IMR-90 (cell line): Measurements from ENCODE around the gene SGO2. TPM values are rescaled to one million over a fixed set of nuclear protein-coding genes. Genes with fewer than 3 reads are reported as not detected.

Experiments
- ATAC-seq: fragments of 200-7000 bp; cut with Tn5 transposase; 2 replicates; pipeline ENCODE4 v1.9.1; 2020; ENCODE audit warnings: low read depth, mild to moderate bottlenecking, moderate library complexity
- BruUV-seq: library from RNA; stranded (reverse); fragments of 400-500 nt; replicated peaks from 2 replicates; lab custom pipeline; 2021; lab: Mats Ljungman, UMichigan
- CTCF ChIA-PET: fragments of 300-600 bp; formaldehyde crosslinking; extraction: SDS; loops from one replicate; lab custom pipeline; 2021; ENCODE audit warnings: antibody characterized with exemption; lab: Yijun Ruan, JAX
- POLR2A ChIA-PET: fragments of 300-600 bp; sonication (Branson Sonifier 250); formaldehyde crosslinking; loops from one replicate; lab custom pipeline; 2022; ENCODE audit warnings: antibody characterized with exemption; ENCODE audit not compliant: unreplicated experiment; lab: Charles Lee
- DNase-seq: peaks from one replicate; pipeline ENCODE4 v3.0.0; 2013
- H2AFZ ChIP-seq: replicated peaks from 2 replicates; pipeline ENCODE3; 2013; ENCODE audit warnings: low read length, mild to moderate bottlenecking; ENCODE audit not compliant: poor library complexity
- H2AK5ac ChIP-seq: 2 replicates; pipeline ENCODE4 v1.6.1; 2013; ENCODE audit warnings: low read depth, low read length, inconsistent platforms
- H2AK9ac ChIP-seq: replicated peaks from 2 replicates; pipeline ENCODE3; 2013; ENCODE audit warnings: mild to moderate bottlenecking, low read depth, low read length, moderate library complexity; ENCODE audit not compliant: poor library complexity
- H2BK120ac ChIP-seq: 2 replicates; pipeline ENCODE4 v1.6.1; 2013; ENCODE audit warnings: low read depth, low read length, inconsistent platforms
- H2BK15ac ChIP-seq: 3 replicates; pipeline ENCODE4 v1.6.1; 2013; ENCODE audit warnings: low read depth, low read length, inconsistent platforms
- H2BK20ac ChIP-seq: 2 replicates; pipeline ENCODE4 v1.6.1; 2013; ENCODE audit warnings: low read depth, mild to moderate bottlenecking, inconsistent platforms, low read length, moderate library complexity
- H2BK5ac ChIP-seq: 2 replicates; pipeline ENCODE4 v1.6.1; 2013; ENCODE audit warnings: mild to moderate bottlenecking, low read depth, low read length, inconsistent platforms; ENCODE audit not compliant: poor library complexity, severe bottlenecking
- H3K14ac ChIP-seq: replicated peaks from 2 replicates; pipeline ENCODE4 v1.6.1; 2013; ENCODE audit warnings: low read depth, low read length, inconsistent platforms
- H3K18ac ChIP-seq: 2 replicates; pipeline ENCODE4 v1.6.1; 2013; ENCODE audit warnings: low read depth, low read length, control low read depth
- H3K23ac ChIP-seq: 2 replicates; pipeline ENCODE4 v1.6.1; 2013; ENCODE audit warnings: low read depth, low read length, inconsistent platforms
- H3K27ac ChIP-seq: 2 replicates; pipeline ENCODE4 v1.5.1; 2013; ENCODE audit warnings: mild to moderate bottlenecking, control low read depth, low read length; ENCODE audit not compliant: insufficient read depth
- H3K27me3 ChIP-seq: 2 replicates; pipeline ENCODE4 v1.6.1; 2013; ENCODE audit warnings: low read length; ENCODE audit not compliant: control insufficient read depth, insufficient read depth
- H3K36me3 ChIP-seq: 2 replicates; pipeline ENCODE4 v1.6.1; 2013; ENCODE audit warnings: low read length, mixed read lengths; ENCODE audit not compliant: control insufficient read depth, insufficient read depth
- H3K4ac ChIP-seq: 2 replicates; pipeline ENCODE4 v1.6.1; 2013; ENCODE audit warnings: low read depth, low read length, inconsistent platforms
- H3K4me1 ChIP-seq: 2 replicates; pipeline ENCODE4 v1.6.1; 2013; ENCODE audit warnings: low read length, mixed read lengths; ENCODE audit not compliant: control insufficient read depth, insufficient read depth
- H3K4me2 ChIP-seq: 2 replicates; pipeline ENCODE4 v1.6.1; 2013; ENCODE audit warnings: low read depth, mild to moderate bottlenecking, control low read depth, low read length, moderate library complexity
- H3K4me3 ChIP-seq: 2 replicates; pipeline ENCODE4 v1.5.1; 2013; ENCODE audit warnings: low read depth, mild to moderate bottlenecking, control low read depth, low read length, moderate library complexity; ENCODE audit not compliant: insufficient read depth
- H3K56ac ChIP-seq: 2 replicates; pipeline ENCODE4 v1.6.1; 2013; ENCODE audit warnings: low read length, inconsistent platforms; ENCODE audit not compliant: insufficient read depth; ENCODE audit errors: extremely low read depth
- H3K79me1 ChIP-seq, 2 experiments: 2 replicates each; pipeline ENCODE4 v1.6.1; 2013; ENCODE audit warnings: low read length in 2 of 2, inconsistent platforms in 1 of 2, low read depth in 1 of 2
- H3K9ac ChIP-seq: 2 replicates; pipeline ENCODE4 v1.6.1; 2013; ENCODE audit warnings: low read depth, low read length, control low read depth
- H3K9me1 ChIP-seq: 2 replicates; pipeline ENCODE4 v1.6.1; 2013; ENCODE audit warnings: low read length, inconsistent platforms; ENCODE audit not compliant: insufficient read depth
- H3K9me3 ChIP-seq: 2 replicates; pipeline ENCODE4 v1.6.1; 2013; ENCODE audit warnings: low read length; ENCODE audit not compliant: control insufficient read depth, insufficient read depth
- H4K20me1 ChIP-seq: 2 replicates; pipeline ENCODE4 v1.6.1; 2013; ENCODE audit warnings: low read length, inconsistent platforms; ENCODE audit not compliant: insufficient read depth
- H4K5ac ChIP-seq: 2 replicates; pipeline ENCODE4 v1.6.1; 2013; ENCODE audit warnings: mild to moderate bottlenecking, low read depth, low read length, control low read depth
- H4K8ac ChIP-seq, 2 experiments: 2 replicates each; pipeline ENCODE4 v1.6.1; 2013; ENCODE audit warnings: low read depth in 2 of 2, low read length in 2 of 2, control low read depth in 1 of 2, inconsistent platforms in 1 of 2
- H4K91ac ChIP-seq: 2 replicates; pipeline ENCODE4 v1.6.1; 2013; ENCODE audit warnings: low read depth, low read length, inconsistent platforms; ENCODE audit not compliant: insufficient read depth
- CHD1 ChIP-seq: IDR thresholded peaks from 2 replicates; pipeline ENCODE4 v1.6.1; 2012; ENCODE audit warnings: low read depth, low read length, improper control_type of control experiment
- CTCF ChIP-seq: conservative IDR thresholded peaks from 2 replicates; pipeline ENCODE4 v1.5.1; 2012; ENCODE audit warnings: mild to moderate bottlenecking, low read depth, low read length, improper control_type of control experiment
- ELK1 ChIP-seq: fragments of 150-350 bp; IDR thresholded peaks from 2 replicates; pipeline ENCODE4 v1.6.1; 2016; ENCODE audit warnings: low read depth, mild to moderate bottlenecking, low read length, moderate library complexity, borderline replicate concordance
- MAFK ChIP-seq: IDR thresholded peaks from 2 replicates; pipeline ENCODE4 v1.6.1; 2012; ENCODE audit warnings: low read depth, low read length, improper control_type of control experiment
- NFE2L2 ChIP-seq: fragments of 150-350 bp; IDR thresholded peaks from 2 replicates; pipeline ENCODE4 v1.6.1; 2016; ENCODE audit warnings: low read depth, mild to moderate bottlenecking, low read length
- POLR2A ChIP-seq: IDR thresholded peaks from 2 replicates; pipeline ENCODE4 v1.6.1; 2012; ENCODE audit warnings: mild to moderate bottlenecking, low read depth, low read length
- RCOR1 ChIP-seq: IDR thresholded peaks from 2 replicates; pipeline ENCODE4 v1.6.1; 2012; ENCODE audit warnings: mild to moderate bottlenecking, low read length, improper control_type of control experiment; ENCODE audit not compliant: insufficient replicate concordance
- RFX5 ChIP-seq: IDR thresholded peaks from 2 replicates; pipeline ENCODE4 v1.8.0; 2012; ENCODE audit warnings: low read depth, mild to moderate bottlenecking, low read length, moderate library complexity
- SMC3 ChIP-seq: fragments of 150-350 bp; IDR thresholded peaks from 2 replicates; pipeline ENCODE4 v1.6.1; 2016; ENCODE audit warnings: low read depth, mild to moderate bottlenecking, antibody characterized with exemption, low read length, moderate library complexity
- USF2 ChIP-seq: fragments of 150-350 bp; IDR thresholded peaks from 2 replicates; pipeline ENCODE4 v1.6.1; 2017; ENCODE audit warnings: mild to moderate bottlenecking, antibody characterized with exemption, low read length, low read depth
- WGBS, 2 experiments: methylation state at CpG; one replicate each; pipeline versions ENCODE4 v1.1.5 to v1.1.7; 2013; ENCODE audit warnings: missing lambda C conversion rate in 2 of 2; ENCODE audit not compliant: insufficient read length in 1 of 2; ENCODE audit errors: extremely low coverage in 2 of 2; 5-methylcytosine and 5-hydroxymethylcytosine counted together
- dilution Hi-C: fragments of 300-500 bp; cut with HindIII; formaldehyde crosslinking; loops from one replicate; pipeline ENCODE4 v1.14.3; 2018; ENCODE audit warnings: low sequenced_read_pairs; ENCODE audit not compliant: unreplicated experiment
- in situ Hi-C: fragments of 300-500 bp; cut with MboI; formaldehyde crosslinking; loops from 3 replicates; pipeline ENCODE4 v1.14.3; 2019; ENCODE audit warnings: low sequenced_read_pairs, inconsistent platforms, mixed read lengths
- intact Hi-C: fragments of 100-400 bp; cut with micrococcal nuclease; formaldehyde crosslinking; loops from 2 replicates; pipeline ENCODE4 v1.10.0; 2022
- polyA plus RNA-seq, 3 experiments: library from polyadenylated mRNA; depleted of rRNA; stranded (reverse); fragments of >200 nt; gene quantifications; 2 replicates each; pipeline ENCODE4 v1.2.3, GENCODE V29; 2012; ENCODE audit warnings: low replicate concordance in 1 of 3
- total RNA-seq: library from RNA; depleted of rRNA; stranded (reverse); fragments of >200 nt; gene quantifications from 2 replicates; pipeline ENCODE4 v1.2.3, GENCODE V29; 2012

Gene SGO2
- total and polyA plus RNA-seq, 2 of the 4 experiments (the other 2 are of a cell fraction), result 5.4 to 6.3 TPM

- H3K23ac ChIP-seq, result no peak overlapping the region
- peaks cover 2% of the 10 kb centered on the region; the same call in 1 of the 2 replicates for H3K36me3 ChIP-seq
- dilution Hi-C loops (no loop called here), intact Hi-C loops (no loop called here), in situ Hi-C loops (loop anchor here (5.0 kb wide), 1 partner anchor 113 kb away; no protein-coding TSS in a partner anchor)
- no peak overlapping the region for H4K5ac ChIP-seq
- TF ChIP-seq POLR2A (no peak), SMC3 (no peak), RFX5 (no peak), USF2 (no peak), ELK1 (no peak), MAFK (no peak), CHD1 (no peak), RCOR1 (no peak), NFE2L2 (no peak), CTCF (no peak)
- H3K14ac ChIP-seq, result no peak overlapping the region
- H3K9ac ChIP-seq, result no peak overlapping the region
- no peak overlapping the region for H2BK15ac ChIP-seq
- H3K4me1 ChIP-seq, result no peaks in the 10 kb centered on the region
- no peak for ATAC-seq
- no peak overlapping the region for H3K27ac ChIP-seq
- no peak overlapping the region for H2BK120ac ChIP-seq
- no peak overlapping the region for H2BK5ac ChIP-seq
- H4K8ac ChIP-seq, result no peak overlapping the region
- no peak overlapping the region for H2AK5ac ChIP-seq
- H4K20me1 ChIP-seq, result no peaks in the 10 kb centered on the region
- no peaks in the 10 kb centered on the region; the same call in 1 of the 2 replicates for H3K9me1 ChIP-seq
- H3K4me3 ChIP-seq, result no peak overlapping the region
- no peak overlapping the region for H2BK20ac ChIP-seq
- H2AFZ ChIP-seq, result no peak overlapping the region
- no peak overlapping the region for H2AK9ac ChIP-seq
- H3K56ac ChIP-seq, result no peak overlapping the region
- 100% methylated on average over 2 of the region's 3 CpGs; no CpG with 5 or more reads in 1 of the 2 experiments for whole genome bisulfite sequencing, 2 experiments
- no peaks in the 10 kb centered on the region for H3K79me1 ChIP-seq
- no peak for DNase-seq
- H3K18ac ChIP-seq, result no peak overlapping the region
- no peak overlapping the region for H3K4me2 ChIP-seq
- ChIA-PET CTCF (interaction anchor here (0.6 kb wide), 1 partner anchor 27 kb away, joined by 4 read pairs; no protein-coding TSS in a partner anchor), POLR2A (no interaction called here)
- no peaks in the 10 kb centered on the region for H3K9me3 ChIP-seq
- no peak overlapping the region for H3K4ac ChIP-seq
- BruUV-seq, result no TSS peak
- H4K91ac ChIP-seq, result no peak overlapping the region
- H3K27me3 ChIP-seq, result no peaks in the 10 kb centered on the region; the same call in 1 of the 2 replicates
Measured at GRCh38 chr2:200584639-200585038, 58.6 kb downstream of the SGO2 start.
